Esophagus muscularis mucosa (tissue), 4 donors: ENCODE results near the gene ZNF492. TPM values are rescaled to one million over a fixed set of nuclear protein-coding genes. Genes with fewer than 3 reads are reported as not detected.
A peak's percentile ranks its signal among the peaks of the same experiment; 100 is the strongest.
"Not testable (repeated sequence)": the region's sequence is repeated elsewhere in the genome, so short reads cannot be mapped to it uniquely, and the experiment has no call there.

Source experiments
- DNase-seq: peaks from one replicate; pipeline ENCODE4 v3.0.0-alpha.2; 2017; ENCODE audit errors: extremely low spot score
- H3K27ac ChIP-seq, 4 donors: fragments of 200-600 bp; sonication (generic); replicated peaks in 1 of 4; 1 replicate in 3 of 4; 2 replicates in 1 of 4; pipeline ENCODE4 v1.5.1; 2016 to 2019; ENCODE audit warnings: mild to moderate bottlenecking in 1 of 4
- H3K27me3 ChIP-seq, 4 donors: fragments of 200-600 bp; sonication (generic); one replicate each; pipeline versions ENCODE4 v1.5.1 to v1.6.0; 2016 to 2019
- H3K36me3 ChIP-seq, 4 donors: fragments of 200-600 bp; sonication (generic); one replicate each; pipeline ENCODE4 v1.5.1; 2016 to 2019
- H3K4me1 ChIP-seq, 4 donors: fragments of 200-600 bp; sonication (generic); one replicate each; pipeline ENCODE4 v1.5.1; 2016 to 2019
- H3K4me3 ChIP-seq, 4 donors: fragments of 200-600 bp; sonication (generic); 1 replicate in 2 of 4; 2 replicates in 2 of 4; pipeline ENCODE4 v1.5.1; 2016 to 2019; ENCODE audit warnings: mild to moderate bottlenecking in 4 of 4, moderate library complexity in 1 of 4
- H3K9me3 ChIP-seq, 4 donors: fragments of 200-600 bp; sonication (generic); 1 replicate in 3 of 4; 2 replicates in 1 of 4; pipeline ENCODE4 v1.5.1; 2016 to 2019
- EP300 ChIP-seq: sonication (generic); formaldehyde crosslinking; IDR thresholded peaks from one replicate; pipeline ENCODE4 v1.6.1; 2017; ENCODE audit warnings: antibody characterized with exemption
- POLR2A ChIP-seq: fragments of 450-650 bp; IDR thresholded peaks from one replicate; pipeline ENCODE4 v1.6.1; 2017; ENCODE audit warnings: antibody characterized with exemption, moderate library complexity, mild to moderate bottlenecking, low read depth
- POLR2AphosphoS5 ChIP-seq, 2 donors: sonication (generic); formaldehyde crosslinking; IDR thresholded peaks; one replicate each; pipeline ENCODE4 v1.6.1; 2017; ENCODE audit warnings: antibody characterized with exemption in 2 of 2
- WGBS: methylation state at CpG from one replicate; pipeline ENCODE4 v1.1.5; 2018; 5-methylcytosine and 5-hydroxymethylcytosine counted together
- intact Hi-C: fragments of 100-400 bp; cut with DNase I; formaldehyde crosslinking; loops from one replicate; pipeline ENCODE4 v1.15.1; 2023
- total RNA-seq, 4 donors: library from RNA; depleted of rRNA; stranded (reverse); fragments of >200 nt; gene quantifications; one replicate each; pipeline versions ENCODE4 v1.1.0 to v1.2.1, GENCODE V29; 2016
- TF ChIP-seq, protein P1 (sequence below), 3 experiments: fragments of 200-600 bp in 2 of 3; fragments of 450-650 bp in 1 of 3; sonication (generic) in 2 of 3; IDR thresholded peaks; one replicate each; pipeline ENCODE4 v1.5.1; 2017 to 2019; ENCODE audit warnings: antibody characterized with exemption in 3 of 3, mild to moderate bottlenecking in 2 of 3, moderate library complexity in 1 of 3

ZNF492 gene
- under 1 TPM; under 0.01 to 0.42 (median 0.15) TPM for total RNA-seq

DNA sequence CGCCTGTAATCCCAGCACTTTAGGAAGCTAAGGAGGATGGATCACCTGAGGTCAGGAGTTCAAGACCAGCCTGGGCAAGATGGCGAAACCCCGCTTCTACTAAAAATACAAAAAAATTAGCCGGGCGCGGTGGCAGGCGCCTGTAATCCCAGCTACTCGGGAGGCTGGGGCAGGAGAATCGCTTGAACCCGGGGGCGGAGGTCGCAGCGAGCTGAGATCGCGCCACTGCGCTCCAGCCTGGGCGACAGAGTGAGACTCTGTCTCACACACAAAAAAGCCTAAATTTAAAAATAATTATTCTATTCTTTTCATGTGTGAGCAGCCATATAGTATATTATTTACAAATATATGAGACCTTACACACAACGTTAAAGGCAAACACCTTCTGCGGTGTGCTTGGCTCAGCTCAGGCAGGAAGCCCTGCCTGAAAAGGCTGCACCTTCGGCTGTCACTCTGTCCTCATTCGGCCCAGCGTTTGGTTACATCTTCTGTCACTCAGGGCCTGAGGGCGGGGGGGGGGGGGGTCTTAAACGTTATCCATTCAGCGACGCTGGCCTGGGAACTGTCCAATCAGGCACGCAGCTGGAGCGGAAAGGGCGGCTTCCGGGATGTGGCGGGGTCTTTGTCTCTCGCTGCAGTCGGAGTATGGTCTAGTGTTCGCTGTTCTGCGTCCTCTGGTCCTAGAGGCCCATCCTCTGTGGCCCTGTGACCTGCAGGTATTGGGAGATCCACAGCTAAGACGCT is at the start of gene ZNF492:
Gene ZNF492, plus strand, starts transcription at position 619 of the 744 bp plus-strand sequence. CDS start 19,076 bp downstream, outside the sequence.
- intact Hi-C loops, H3K9me3 ChIP-seq, H3K27me3 ChIP-seq, H3K36me3 ChIP-seq, H3K4me1 ChIP-seq: not testable (repeated sequence)
- peak within 1 kb of the TSS; percentile 69 to 77 (median 74) for H3K4me3 ChIP-seq
- H3K27ac ChIP-seq = peak within 1 kb of the TSS in 3 of 4 donors; percentile 42 to 64 (median 61)
- peak; percentile 98 for DNase-seq
- TF ChIP-seq POLR2AphosphoS5 (IDR thresholded peaks at IDR 0.05) = peak in 1 of 2 donors; percentile 39
- TF ChIP-seq, protein P1, sequence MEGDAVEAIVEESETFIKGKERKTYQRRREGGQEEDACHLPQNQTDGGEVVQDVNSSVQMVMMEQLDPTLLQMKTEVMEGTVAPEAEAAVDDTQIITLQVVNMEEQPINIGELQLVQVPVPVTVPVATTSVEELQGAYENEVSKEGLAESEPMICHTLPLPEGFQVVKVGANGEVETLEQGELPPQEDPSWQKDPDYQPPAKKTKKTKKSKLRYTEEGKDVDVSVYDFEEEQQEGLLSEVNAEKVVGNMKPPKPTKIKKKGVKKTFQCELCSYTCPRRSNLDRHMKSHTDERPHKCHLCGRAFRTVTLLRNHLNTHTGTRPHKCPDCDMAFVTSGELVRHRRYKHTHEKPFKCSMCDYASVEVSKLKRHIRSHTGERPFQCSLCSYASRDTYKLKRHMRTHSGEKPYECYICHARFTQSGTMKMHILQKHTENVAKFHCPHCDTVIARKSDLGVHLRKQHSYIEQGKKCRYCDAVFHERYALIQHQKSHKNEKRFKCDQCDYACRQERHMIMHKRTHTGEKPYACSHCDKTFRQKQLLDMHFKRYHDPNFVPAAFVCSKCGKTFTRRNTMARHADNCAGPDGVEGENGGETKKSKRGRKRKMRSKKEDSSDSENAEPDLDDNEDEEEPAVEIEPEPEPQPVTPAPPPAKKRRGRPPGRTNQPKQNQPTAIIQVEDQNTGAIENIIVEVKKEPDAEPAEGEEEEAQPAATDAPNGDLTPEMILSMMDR (IDR thresholded peaks at IDR 0.05) = peak in 1 of 3 experiments; percentile 10
- WGBS = 4% methylated on average over 36 of the region's 36 CpGs

DNA sequence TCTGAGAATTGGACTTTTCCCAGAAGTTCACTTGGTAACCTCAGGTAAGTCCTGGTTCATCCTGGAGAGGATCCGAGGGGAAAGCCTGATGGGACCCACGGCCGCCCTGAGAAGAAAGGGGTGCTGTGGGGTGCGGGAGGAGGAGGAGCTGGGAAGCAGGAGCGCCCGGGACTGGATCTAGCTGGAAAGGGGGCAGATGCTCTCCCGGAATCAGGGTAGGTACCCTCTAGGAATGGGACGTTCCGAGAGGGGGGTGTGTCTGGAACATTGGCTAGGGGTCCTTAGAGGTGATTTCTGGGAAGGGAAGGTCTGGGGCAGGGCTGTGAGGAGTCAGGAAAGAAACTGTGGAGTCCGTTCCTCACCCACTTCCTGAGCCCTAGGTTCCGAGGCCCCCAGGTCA is 38.7 kb upstream of the ZNF492 start:
- peaks cover 0 to 7% (median 2%) of the 10 kb centered on the region in 4 donors for H3K9me3 ChIP-seq
- no peak overlapping the region for H3K27ac ChIP-seq
- H3K4me1 ChIP-seq = peaks cover 0 to 10% (median 0%) of the 10 kb centered on the region in 4 donors
- TF ChIP-seq EP300 = no peak
- TF ChIP-seq, protein P1 (IDR thresholded peaks at IDR 0.05) = no peak
- TF ChIP-seq POLR2AphosphoS5 (IDR thresholded peaks at IDR 0.05) = no peak
- no peak for TF ChIP-seq POLR2A
- peak; percentile 75 for DNase-seq
- H3K36me3 ChIP-seq = no peaks in the 10 kb centered on the region
- WGBS = 52% methylated on average over 11 of the region's 11 CpGs
- H3K27me3 ChIP-seq = peaks cover 0 to 33% (median 0%) of the 10 kb centered on the region in 4 donors
- H3K4me3 ChIP-seq = peak overlapping the region in 1 of 4 donors; percentile 16
- intact Hi-C loops = no loop called here

DNA sequence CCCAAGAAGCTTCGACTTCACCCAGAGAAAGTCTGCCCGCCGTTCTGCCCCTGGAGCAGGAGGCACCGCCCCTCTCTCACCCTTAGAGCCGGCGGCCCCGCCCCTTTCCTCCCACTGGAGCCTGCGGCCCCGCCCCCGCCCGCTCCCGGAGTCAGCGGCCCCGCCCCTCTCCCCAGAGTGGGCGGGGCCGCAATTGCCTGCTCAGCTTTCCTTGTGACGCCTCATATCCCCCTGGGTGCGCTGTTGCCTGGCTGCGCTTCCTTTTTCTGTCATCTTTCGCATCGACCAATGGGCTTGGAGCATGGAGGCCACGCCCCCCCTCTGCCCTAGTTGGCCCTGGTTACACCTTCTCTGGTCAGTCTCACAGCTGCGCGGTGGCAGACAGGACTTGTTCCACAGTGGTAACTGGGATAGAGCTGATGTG is 38.2 kb upstream of the ZNF492 start:
- no peak overlapping the region for H3K27ac ChIP-seq
- no peak for TF ChIP-seq EP300
- TF ChIP-seq, protein P1 (IDR thresholded peaks at IDR 0.05) = no peak
- no peak for TF ChIP-seq POLR2A
- TF ChIP-seq POLR2AphosphoS5 (IDR thresholded peaks at IDR 0.05) = peak in 1 of 2 donors; percentile 24
- peaks cover 0 to 10% (median 0%) of the 10 kb centered on the region in 4 donors for H3K4me1 ChIP-seq
- DNase-seq = peak; percentile 81
- 3% methylated on average over 14 of the region's 24 CpGs for WGBS
- H3K27me3 ChIP-seq = peaks cover 0 to 38% (median 0%) of the 10 kb centered on the region in 4 donors
- H3K9me3 ChIP-seq = peaks cover 0 to 7% (median 2%) of the 10 kb centered on the region in 4 donors
- no peaks in the 10 kb centered on the region for H3K36me3 ChIP-seq
- peak overlapping the region in 1 of 4 donors; percentile 16 for H3K4me3 ChIP-seq
- intact Hi-C loops = no loop called here

DNA sequence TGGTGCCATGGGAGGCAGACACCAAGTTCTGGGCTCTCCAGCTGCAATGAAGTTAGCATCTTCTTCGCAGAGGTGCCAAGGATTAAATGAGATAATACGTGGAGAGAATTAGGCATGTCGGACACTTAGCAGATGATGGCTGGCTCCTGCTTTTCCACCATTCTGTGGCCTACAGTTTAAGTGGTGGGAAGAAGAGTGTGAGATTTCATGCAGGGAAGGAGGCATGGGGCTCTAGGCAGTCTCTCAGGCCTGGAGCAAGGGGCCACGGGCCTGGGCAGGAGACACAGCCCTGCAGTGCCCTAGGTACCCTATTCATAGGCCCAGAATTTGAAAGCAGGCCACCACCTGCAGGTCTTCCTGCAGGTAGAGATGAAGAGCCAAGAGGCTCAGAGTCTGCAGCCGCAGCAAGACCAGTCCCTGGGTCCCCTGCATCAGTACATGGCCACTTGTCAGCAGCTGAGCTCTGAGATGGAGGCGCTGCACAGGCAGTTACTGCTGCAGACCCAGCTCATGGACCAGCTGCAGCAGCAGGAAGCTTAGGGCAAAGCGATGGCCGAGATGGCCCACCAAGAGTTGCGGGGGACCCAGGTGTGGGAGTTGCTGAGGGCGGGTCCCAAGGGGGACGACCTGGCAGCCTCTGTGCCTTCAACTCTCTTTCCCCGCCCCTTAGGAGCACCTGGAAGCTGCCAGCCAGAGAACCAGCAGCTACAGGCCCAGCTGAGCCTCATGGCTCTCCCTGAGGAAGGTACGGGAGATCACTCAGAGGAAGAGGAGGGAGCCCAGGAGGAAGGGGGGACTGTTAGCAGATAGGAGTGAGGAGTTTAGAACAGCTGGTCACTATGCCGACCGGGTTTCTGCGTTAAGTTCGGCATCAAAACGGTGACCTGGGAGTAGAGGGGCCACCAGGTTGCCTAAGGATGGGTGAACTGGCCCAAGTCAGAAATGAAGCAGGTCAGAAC is 33.2 kb upstream of the ZNF492 start:
- TF ChIP-seq, protein P1 (IDR thresholded peaks at IDR 0.05) = no peak
- TF ChIP-seq POLR2AphosphoS5 (IDR thresholded peaks at IDR 0.05) (no peak), POLR2A (no peak), EP300 (no peak)
- peaks cover 0 to 5% (median under 1%) of the 10 kb centered on the region in 4 donors for H3K9me3 ChIP-seq
- WGBS = 84% methylated on average over 14 of the region's 18 CpGs
- H3K4me1 ChIP-seq = peaks cover 0 to 5% (median 0%) of the 10 kb centered on the region in 4 donors
- H3K36me3 ChIP-seq = no peaks in the 10 kb centered on the region
- H3K4me3 ChIP-seq = no peak overlapping the region
- H3K27ac ChIP-seq = no peak overlapping the region
- DNase-seq = peak; percentile 89
- intact Hi-C loops = no loop called here
- peaks cover 0 to 59% (median 0%) of the 10 kb centered on the region in 4 donors for H3K27me3 ChIP-seq
